GM23248 (cell line): ENCODE results near the gene MBD1. TPM values are rescaled to one million over a fixed set of nuclear protein-coding genes. Genes with fewer than 3 reads are reported as not detected.

Experiments
- DNase-seq: peaks from one replicate; pipeline ENCODE4 v3.0.0-alpha.2; 2015
- H2AFZ ChIP-seq: fragments of 200-600 bp; sonication (generic); 2 replicates; pipeline ENCODE4 v1.6.1; 2016; ENCODE audit warnings: antibody characterized with exemption
- H3F3A ChIP-seq: fragments of 200-600 bp; sonication (generic); 2 replicates; pipeline ENCODE4 v1.6.1; 2016; ENCODE audit warnings: mild to moderate bottlenecking, antibody characterized with exemption, mixed run types; ENCODE audit not compliant: insufficient read depth
- H3K27ac ChIP-seq: fragments of 200-600 bp; sonication (generic); 2 replicates; pipeline ENCODE4 v1.5.1; 2016; ENCODE audit warnings: mild to moderate bottlenecking
- H3K27me3 ChIP-seq: fragments of 200-600 bp; sonication (generic); replicated peaks from 2 replicates; pipeline ENCODE4 v1.6.1; 2016; ENCODE audit warnings: mild to moderate bottlenecking; ENCODE audit not compliant: insufficient read depth
- H3K36me3 ChIP-seq: fragments of 200-600 bp; sonication (generic); 2 replicates; pipeline ENCODE4 v1.6.1; 2016; ENCODE audit warnings: low read depth, mild to moderate bottlenecking
- H3K4me1 ChIP-seq: fragments of 200-600 bp; sonication (generic); 2 replicates; pipeline ENCODE4 v1.6.1; 2016; ENCODE audit warnings: mild to moderate bottlenecking; ENCODE audit not compliant: insufficient read depth
- H3K4me2 ChIP-seq: fragments of 200-600 bp; sonication (generic); one replicate; pipeline ENCODE4 v1.6.1; 2016; ENCODE audit warnings: mild to moderate bottlenecking; ENCODE audit not compliant: unreplicated experiment
- H3K4me3 ChIP-seq: fragments of 200-600 bp; sonication (generic); 2 replicates; pipeline ENCODE4 v1.5.1; 2016; ENCODE audit warnings: mild to moderate bottlenecking
- H3K79me2 ChIP-seq: fragments of 200-600 bp; sonication (generic); 2 replicates; pipeline ENCODE4 v1.6.1; 2016; ENCODE audit warnings: mild to moderate bottlenecking; ENCODE audit not compliant: insufficient read depth
- H3K9ac ChIP-seq: fragments of 200-600 bp; sonication (generic); 2 replicates; pipeline ENCODE4 v1.6.1; 2016; ENCODE audit warnings: mild to moderate bottlenecking
- H3K9me2 ChIP-seq: fragments of 200-600 bp; sonication (generic); 2 replicates; pipeline ENCODE4 v1.6.1; 2016; ENCODE audit warnings: mixed run types, mild to moderate bottlenecking, moderate library complexity; ENCODE audit not compliant: insufficient read depth
- H3K9me3 ChIP-seq: fragments of 200-600 bp; sonication (generic); one replicate; pipeline ENCODE4 v1.6.1; 2017; ENCODE audit warnings: low read depth
- H4K20me1 ChIP-seq: fragments of 200-600 bp; sonication (generic); 2 replicates; pipeline ENCODE4 v1.6.0; 2016; ENCODE audit not compliant: insufficient read depth
- EZH2 ChIP-seq: fragments of 200-600 bp; sonication (generic); IDR thresholded peaks from 2 replicates; pipeline ENCODE4 v1.6.1; 2018; ENCODE audit warnings: antibody characterized with exemption, mild to moderate bottlenecking; ENCODE audit not compliant: insufficient read depth, poor library complexity, severe bottlenecking
- EZH2phosphoT487 ChIP-seq: fragments of 200-600 bp; sonication (generic); IDR thresholded peaks from 2 replicates; pipeline ENCODE4 v1.6.1; 2018; ENCODE audit warnings: antibody characterized with exemption, moderate library complexity, mild to moderate bottlenecking, low read depth; ENCODE audit not compliant: insufficient read depth
- WGBS, 2 experiments: methylation state at CpG; one replicate each; pipeline ENCODE4 v1.1.6; 2015 to 2017; ENCODE audit warnings: low lambda C conversion rate in 2 of 2, low coverage in 1 of 2; ENCODE audit errors: missing lambda C conversion rate in 2 of 2; 5-methylcytosine and 5-hydroxymethylcytosine counted together
- in situ Hi-C: fragments of 300-500 bp; cut with MboI; formaldehyde crosslinking; loops from 2 replicates; pipeline ENCODE4 v1.15.0; 2020
- polyA plus RNA-seq: library from polyadenylated mRNA; unstranded; fragments of >200 nt; fragmentation: Nextera tagmentation; extraction: Ambion mirVana; gene quantifications from 2 replicates; pipeline ENCODE4 v1.2.1, GENCODE V29; 2016
- total RNA-seq: library from RNA; depleted of rRNA; stranded (reverse); fragments of >200 nt; shearing (Covaris generic); gene quantifications from 2 replicates; pipeline ENCODE4 v1.2.3, GENCODE V29; 2014

MBD1 gene
- total and polyA plus RNA-seq, 2 experiments from 2014 or later, result 36.2 to 68.0 TPM

DNA sequence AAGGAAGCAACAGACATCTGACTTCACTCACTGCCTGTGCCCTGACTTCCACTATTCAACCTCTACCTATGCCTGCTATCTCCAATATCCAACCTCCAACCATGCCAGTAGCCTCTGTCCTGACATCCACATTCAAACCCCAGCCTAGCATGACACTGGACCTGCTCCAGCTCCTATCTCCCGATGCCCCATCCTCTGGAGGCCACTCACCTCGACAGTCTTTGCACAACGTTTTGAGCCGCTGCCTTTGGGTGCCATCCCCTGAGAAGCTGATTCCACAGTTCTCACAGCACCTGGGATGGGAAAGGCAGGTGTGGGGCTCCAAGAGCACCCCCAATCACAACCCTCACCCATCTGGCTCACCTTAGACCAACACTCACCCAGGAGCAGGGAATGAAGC, 4.9 kb downstream of the MBD1 start:
- H3K36me3 ChIP-seq, result peaks cover 25% of the 10 kb centered on the region; the same call in 1 of the 2 replicates
- no peaks in the 10 kb centered on the region for H3K9me3 ChIP-seq
- H3K79me2 ChIP-seq, result peaks cover 47% of the 10 kb centered on the region
- no peak overlapping the region for H2AFZ ChIP-seq
- in situ Hi-C loops, result no loop called here
- TF ChIP-seq EZH2phosphoT487 (no peak), EZH2 (no peak)
- DNase-seq, result no peak
- H3K27me3 ChIP-seq, result no peaks in the 10 kb centered on the region
- H3K4me2 ChIP-seq, result no peak overlapping the region
- no peak overlapping the region for H3K4me3 ChIP-seq
- H3F3A ChIP-seq, result peaks cover 9% of the 10 kb centered on the region; the same call in 1 of the 2 replicates
- no peak overlapping the region for H3K9ac ChIP-seq
- no peak overlapping the region for H3K27ac ChIP-seq
- 91 to 97% methylated on average over 4 of the region's 4 CpGs for WGBS, 2 experiments
- H4K20me1 ChIP-seq, result no peaks in the 10 kb centered on the region
- peaks cover 17% of the 10 kb centered on the region; the same call in 1 of the 2 replicates for H3K4me1 ChIP-seq
- H3K9me2 ChIP-seq, result no peaks in the 10 kb centered on the region

DNA sequence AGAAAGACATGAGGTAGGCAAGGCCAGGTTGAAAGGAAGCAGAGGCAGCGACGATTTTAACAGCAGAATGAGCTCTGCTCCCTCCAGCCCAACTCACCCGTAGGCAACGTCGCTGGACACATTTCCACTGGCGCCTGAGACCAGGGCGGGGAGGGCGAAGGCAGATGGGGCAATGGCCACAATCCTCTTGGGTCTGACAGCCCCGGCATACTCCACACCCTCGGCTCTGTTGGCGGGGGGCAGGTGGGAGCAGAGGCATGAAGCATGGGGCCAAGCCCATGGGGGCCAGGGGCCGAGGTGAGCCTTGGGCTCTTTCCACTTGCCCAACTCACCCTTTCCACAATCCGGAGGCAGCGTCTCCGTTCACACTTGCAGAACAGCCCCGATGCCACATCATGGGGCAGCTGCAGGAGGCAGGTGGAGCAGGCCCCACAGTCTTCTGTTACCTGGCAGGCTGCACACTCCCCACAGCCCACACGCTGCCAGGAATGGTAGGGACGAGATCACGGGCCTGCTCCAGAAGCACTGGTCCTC, 5.8 kb downstream of the MBD1 start:
- in situ Hi-C loops, result no loop called here
- peaks cover 31% of the 10 kb centered on the region; the same call in 1 of the 2 replicates for H3K36me3 ChIP-seq

GRCh38 chr18:50274941-50275340, 6.4 kb downstream of the MBD1 start:
- H3F3A ChIP-seq, result peaks cover 24% of the 10 kb centered on the region; the same call in 1 of the 2 replicates
- H3K9ac ChIP-seq, result no peak overlapping the region
- no peaks in the 10 kb centered on the region for H3K9me2 ChIP-seq
- WGBS, 2 experiments, result 92 to 95% methylated on average over 10 of the region's 10 CpGs
- H3K27ac ChIP-seq, result no peak overlapping the region
- H4K20me1 ChIP-seq, result no peaks in the 10 kb centered on the region
- no peak overlapping the region for H3K4me2 ChIP-seq
- in situ Hi-C loops, result no loop called here
- H3K27me3 ChIP-seq, result no peaks in the 10 kb centered on the region
- peaks cover 34% of the 10 kb centered on the region for H3K79me2 ChIP-seq
- DNase-seq, result no peak
- no peak overlapping the region for H3K4me3 ChIP-seq
- H2AFZ ChIP-seq, result no peak overlapping the region
- peaks cover 10% of the 10 kb centered on the region; the same call in 1 of the 2 replicates for H3K4me1 ChIP-seq
- no peaks in the 10 kb centered on the region for H3K9me3 ChIP-seq
- TF ChIP-seq EZH2phosphoT487 (no peak), EZH2 (no peak)
- H3K36me3 ChIP-seq, result peaks cover 32% of the 10 kb centered on the region; the same call in 1 of the 2 replicates

More for the DNA sequence above, 5.8 kb downstream of the MBD1 start:
- WGBS, 2 experiments, result 94 to 97% methylated on average over 16 to 19 of the region's 19 CpGs
- Histone ChIP-seq H3K4me3 (no peak overlapping the region), H3K9ac (no peak overlapping the region), H3K27me3 (no peaks in the 10 kb centered on the region), H3K4me2 (no peak overlapping the region), H3K27ac (no peak overlapping the region), H3K9me3 (no peaks in the 10 kb centered on the region), H3K4me1 (peaks cover 17% of the 10 kb centered on the region; the same call in 1 of the 2 replicates), H3K9me2 (no peaks in the 10 kb centered on the region), H2AFZ (no peak overlapping the region), H3F3A (peaks cover 17% of the 10 kb centered on the region; the same call in 1 of the 2 replicates), H4K20me1 (no peaks in the 10 kb centered on the region), H3K79me2 (peaks cover 40% of the 10 kb centered on the region)
- TF ChIP-seq EZH2phosphoT487 (no peak), EZH2 (no peak)
- DNase-seq, result no peak

- TF ChIP-seq EZH2phosphoT487 (no peak), EZH2 (no peak)
- no peak overlapping the region for H3K4me2 ChIP-seq
These were observed 7.3 kb downstream of the MBD1 start for GRCh38 chr18:50274044-50274442.

More at GRCh38 chr18:50274044-50274442, 7.3 kb downstream of the MBD1 start:
- H3K4me1 ChIP-seq, result 0 out of 2 replicates have a peak, but pooled peaks cover 1% of the 10 kb centered on the region
- no peaks in the 10 kb centered on the region for H4K20me1 ChIP-seq
- no peaks in the 10 kb centered on the region for H3K27me3 ChIP-seq
- H3K79me2 ChIP-seq, result peaks cover 25% of the 10 kb centered on the region
- in situ Hi-C loops, result no loop called here
- H2AFZ ChIP-seq, result no peak overlapping the region
- no peak for DNase-seq
- H3K9ac ChIP-seq, result no peak overlapping the region
- 98 to 99% methylated on average over 14 to 17 of the region's 17 CpGs for WGBS, 2 experiments
- peaks cover 28% of the 10 kb centered on the region; the same call in 1 of the 2 replicates for H3F3A ChIP-seq
- H3K9me3 ChIP-seq, result no peaks in the 10 kb centered on the region
- H3K27ac ChIP-seq, result no peak overlapping the region
- no peaks in the 10 kb centered on the region for H3K9me2 ChIP-seq
- H3K36me3 ChIP-seq, result peaks cover 36% of the 10 kb centered on the region; the same call in 1 of the 2 replicates
- no peak overlapping the region for H3K4me3 ChIP-seq
